Measurements from ENCODE around the gene PNPO. TPM values are rescaled to one million over a fixed set of nuclear protein-coding genes. Genes with fewer than 3 reads are reported as not detected.

Gene PNPO
- 34.1 and 37.0 TPM in 2 replicates for total RNA-seq

DNA sequence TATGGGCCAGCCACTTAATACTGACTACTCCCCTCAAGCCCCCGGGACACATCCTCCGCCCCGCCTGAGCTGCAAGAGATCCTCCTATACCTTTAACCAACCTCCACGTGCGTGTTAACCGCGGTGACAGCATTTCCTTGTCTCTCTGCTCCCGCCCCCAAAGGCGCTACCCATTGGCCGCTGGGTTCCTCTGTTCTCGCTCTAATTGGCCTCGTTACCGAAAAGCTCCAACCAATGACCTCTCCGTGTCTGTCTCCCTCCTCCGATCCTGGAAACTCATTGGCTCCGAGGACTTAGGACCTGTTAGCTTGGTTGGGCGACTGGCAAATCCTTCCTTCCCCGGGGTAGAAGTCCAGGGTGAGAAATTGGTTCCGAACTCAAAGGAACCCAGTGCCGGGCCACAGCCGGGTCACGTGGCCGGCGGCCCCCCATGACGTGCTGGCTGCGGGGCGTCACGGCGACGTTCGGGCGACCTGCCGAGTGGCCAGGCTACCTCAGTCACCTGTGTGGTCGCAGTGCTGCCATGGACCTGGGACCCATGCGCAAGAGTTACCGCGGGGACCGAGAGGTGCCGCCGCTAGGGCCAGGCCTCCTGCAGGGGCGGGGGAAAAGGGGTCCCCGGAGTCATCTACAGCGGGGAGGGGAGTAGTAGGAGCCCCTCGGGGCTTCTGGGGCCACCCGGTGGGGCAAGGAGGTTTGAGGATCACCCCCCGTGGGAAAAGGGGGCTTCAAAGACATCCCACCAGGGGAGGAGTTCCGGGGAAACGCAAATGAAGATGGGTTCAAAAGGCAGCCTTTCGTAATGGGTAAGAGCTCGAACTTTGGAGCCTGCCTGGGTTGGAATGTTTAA is at the start of gene PNPO:
PNPO (plus strand) TSS at position 326 of the 850 bp plus-strand sequence; CDS start at position 431, 105 bp downstream.
- intact Hi-C loops (cut with micrococcal nuclease), result loop anchor here (1.0 to 10.0 kb wide), 8 partner anchors 8 to 951 kb away; partner anchors contain the start of genes ATP5MC1, LRRC46, MRPL10 and NFE2L1

DNA sequence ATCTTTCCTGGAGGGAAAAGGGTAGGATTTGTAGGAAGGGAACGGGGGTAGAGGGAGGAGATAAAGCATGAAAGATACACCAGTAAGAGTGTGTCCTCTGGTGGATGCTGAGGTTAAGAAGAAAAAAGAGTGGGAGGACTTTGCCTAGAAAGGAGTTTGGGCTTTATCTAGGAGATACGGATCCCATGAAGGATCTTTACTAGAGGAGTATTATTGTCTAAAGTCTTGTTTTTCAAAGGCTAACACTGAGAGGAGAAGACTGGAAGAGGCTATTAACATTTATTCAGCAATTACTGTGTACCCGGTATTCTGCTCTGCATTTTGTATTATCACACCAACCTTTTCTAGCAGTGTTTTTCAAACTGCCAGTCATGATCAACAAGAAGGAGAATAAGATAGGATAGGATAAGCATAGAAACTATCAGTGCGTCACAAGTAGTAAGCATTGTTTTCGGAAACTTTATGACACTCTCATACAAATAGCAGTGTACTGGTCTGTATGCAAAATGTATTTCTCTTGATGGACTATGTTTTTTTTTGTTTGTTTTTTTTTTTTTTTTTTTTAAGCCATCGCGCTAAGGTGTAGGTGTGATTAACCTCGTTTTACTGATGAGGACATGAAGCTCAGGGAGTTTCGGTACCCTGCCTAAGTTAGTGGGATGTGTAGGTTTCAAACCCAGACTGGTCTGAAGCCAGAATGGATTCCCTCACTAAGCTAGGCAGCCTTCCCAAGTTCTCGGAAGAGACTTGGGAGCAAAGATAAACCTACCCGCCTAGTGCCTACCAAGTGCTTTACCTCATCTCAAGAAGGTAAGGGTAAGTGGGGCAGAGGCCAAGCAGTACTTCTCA is 46.6 kb upstream of the PNPO start:
- intact Hi-C loops (cut with micrococcal nuclease), result loop anchor here (1.0 to 5.0 kb wide), 7 partner anchors 53 to 1013 kb away; partner anchors contain the start of genes CDK5RAP3, KPNB1, LRRC46 and MRPL10

- intact Hi-C loops (cut with micrococcal nuclease), result loop anchor here (1.0 to 5.0 kb wide), 7 partner anchors 54 to 1012 kb away; partner anchors contain the start of genes CDK5RAP3, KPNB1, LRRC46 and MRPL10
Observed at GRCh38 chr17:47895347-47895855, 46.0 kb upstream of the PNPO start.

DNA sequence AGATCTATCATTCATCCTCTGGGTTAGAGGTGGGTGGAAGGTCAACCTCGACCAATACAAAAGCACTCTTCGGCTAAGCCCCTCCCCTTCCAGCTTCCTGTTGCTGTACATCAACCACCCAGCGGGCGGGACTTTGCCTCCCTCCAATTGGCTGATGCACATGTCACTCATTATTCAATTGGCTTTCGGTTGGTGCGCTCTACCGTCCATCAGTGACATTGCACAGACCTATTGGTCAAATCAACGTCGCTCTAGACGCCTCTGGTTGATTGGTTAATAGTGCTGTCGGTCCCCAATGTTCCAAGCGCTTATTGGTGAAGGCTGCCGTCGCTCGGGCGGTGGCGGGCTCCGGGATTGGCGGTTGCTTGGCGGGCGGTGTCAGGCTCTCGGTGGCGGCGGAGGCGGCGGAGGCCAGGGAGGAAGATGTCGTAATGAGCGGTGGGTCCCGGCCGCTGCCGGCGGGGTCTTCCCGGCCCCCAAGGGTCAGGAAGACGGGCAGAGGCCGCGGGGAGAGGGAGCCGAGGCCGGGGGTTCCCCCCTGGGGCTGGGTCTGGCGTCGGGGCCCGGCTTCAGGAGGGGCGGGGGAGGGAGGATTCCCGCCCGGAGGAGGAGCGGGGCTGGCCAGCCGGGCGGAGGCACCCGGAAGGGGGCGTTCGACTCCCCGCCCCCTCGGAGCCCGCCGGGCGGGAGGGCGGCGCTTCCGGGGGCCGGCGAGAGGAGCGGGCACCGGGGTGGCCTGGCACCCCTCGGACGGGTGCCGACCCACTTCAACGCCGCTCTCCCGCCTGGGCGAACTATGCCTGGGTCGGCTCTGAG is 45.3 kb upstream of the PNPO start, which contains the start of gene SP2:
SP2 (plus strand) TSS at position 381 of the 816 bp plus-strand sequence; CDS start at position 432, 51 bp downstream.
- intact Hi-C loops (cut with micrococcal nuclease), result loop anchor here (1.0 to 5.0 kb wide), 10 partner anchors 45 to 1011 kb away; partner anchors contain the start of genes CDK5RAP3, KPNB1, LRRC46 and MRPL10

- intact Hi-C loops (cut with micrococcal nuclease), result loop anchor here (1.0 to 5.0 kb wide), 4 partner anchors 44 to 1010 kb away; partner anchors contain the start of genes PNPO and UBE2Z
Observed at GRCh38 chr17:47896672-47897490, 44.5 kb upstream of the PNPO start.

- intact Hi-C loops (cut with micrococcal nuclease), result loop anchor here (2.0 to 5.0 kb wide), 3 partner anchors 51 to 1010 kb away; partner anchors contain the start of gene UBE2Z
Observed at GRCh38 chr17:47897561-47897960, 43.8 kb upstream of the PNPO start.

DNA sequence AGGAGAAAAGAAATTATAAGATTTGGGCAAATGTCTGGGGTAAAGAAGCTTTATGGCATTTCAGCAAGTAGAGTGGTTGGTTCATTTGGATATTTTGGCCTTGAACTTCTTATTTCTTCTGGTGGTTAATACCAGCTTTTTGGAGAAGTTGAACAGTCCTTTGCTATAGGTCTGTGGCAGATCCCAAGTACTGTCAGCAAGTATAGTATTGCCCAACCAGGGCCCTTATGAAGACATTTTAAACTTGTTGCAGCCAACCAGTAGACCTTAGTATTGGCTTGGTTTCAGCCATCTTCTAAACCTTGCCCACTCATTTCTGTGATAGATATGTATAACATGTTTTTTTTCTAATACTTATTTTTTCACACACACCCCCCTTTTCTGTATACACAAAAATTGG is 43.1 kb upstream of the PNPO start:
- intact Hi-C loops (cut with micrococcal nuclease), result loop anchor here (5.0 kb wide), 1 partner anchor 1009 kb away; the partner anchor contains the start of gene UBE2Z

DNA sequence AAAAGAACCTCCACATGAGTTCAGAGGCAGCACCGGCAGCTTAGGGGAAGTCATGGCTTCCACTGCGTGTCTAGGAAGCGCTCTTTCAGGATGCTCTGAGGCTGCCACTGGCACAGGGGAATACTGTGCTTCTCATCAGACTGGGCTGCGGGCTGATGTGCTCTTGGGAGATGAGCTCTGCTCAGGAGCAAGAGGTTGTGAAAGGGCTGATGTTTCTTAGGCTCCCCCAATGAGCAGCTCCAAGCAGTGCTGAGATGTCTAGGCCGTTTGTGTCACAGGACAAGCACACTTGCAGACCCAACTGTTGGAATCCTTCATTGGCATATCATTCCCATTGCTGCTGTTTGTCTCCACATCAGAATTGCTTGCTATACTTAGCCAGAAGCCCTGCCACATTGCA is 41.7 kb upstream of the PNPO start:
- intact Hi-C loops (cut with micrococcal nuclease), result loop anchor here (5.0 kb wide), 1 partner anchor 1008 kb away; the partner anchor contains the start of gene UBE2Z

- intact Hi-C loops (cut with micrococcal nuclease), result no loop called here
Observed at GRCh38 chr17:47901423-47901822, 39.9 kb upstream of the PNPO start.

- intact Hi-C loops (cut with micrococcal nuclease), result no loop called here
Observed at GRCh38 chr17:47902039-47902744, 39.2 kb upstream of the PNPO start.

GRCh38 chr17:47905221-47905733 is 36.1 kb upstream of the PNPO start:
- intact Hi-C loops (cut with micrococcal nuclease), result no loop called here

DNA sequence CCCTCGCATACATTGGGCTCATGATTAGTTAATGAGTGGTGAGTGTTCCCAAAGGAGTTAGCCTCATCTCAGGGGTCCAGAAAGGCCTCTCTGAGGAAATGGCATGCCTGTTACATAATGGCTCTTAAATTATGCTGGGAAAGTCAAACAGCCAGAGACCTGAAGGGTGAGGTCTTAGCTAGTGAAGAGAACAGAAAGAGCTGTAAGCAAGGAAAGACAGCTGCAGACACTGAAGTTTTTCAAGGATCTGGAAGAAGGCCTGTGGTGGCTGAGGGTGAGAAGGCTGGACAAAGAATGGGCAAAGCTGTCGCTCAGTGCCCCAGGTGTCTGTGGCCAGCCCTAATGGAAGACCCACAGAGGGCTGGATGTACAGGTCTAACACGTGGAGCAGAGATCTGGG is 34.9 kb upstream of the PNPO start:
- intact Hi-C loops (cut with micrococcal nuclease), result no loop called here

DNA sequence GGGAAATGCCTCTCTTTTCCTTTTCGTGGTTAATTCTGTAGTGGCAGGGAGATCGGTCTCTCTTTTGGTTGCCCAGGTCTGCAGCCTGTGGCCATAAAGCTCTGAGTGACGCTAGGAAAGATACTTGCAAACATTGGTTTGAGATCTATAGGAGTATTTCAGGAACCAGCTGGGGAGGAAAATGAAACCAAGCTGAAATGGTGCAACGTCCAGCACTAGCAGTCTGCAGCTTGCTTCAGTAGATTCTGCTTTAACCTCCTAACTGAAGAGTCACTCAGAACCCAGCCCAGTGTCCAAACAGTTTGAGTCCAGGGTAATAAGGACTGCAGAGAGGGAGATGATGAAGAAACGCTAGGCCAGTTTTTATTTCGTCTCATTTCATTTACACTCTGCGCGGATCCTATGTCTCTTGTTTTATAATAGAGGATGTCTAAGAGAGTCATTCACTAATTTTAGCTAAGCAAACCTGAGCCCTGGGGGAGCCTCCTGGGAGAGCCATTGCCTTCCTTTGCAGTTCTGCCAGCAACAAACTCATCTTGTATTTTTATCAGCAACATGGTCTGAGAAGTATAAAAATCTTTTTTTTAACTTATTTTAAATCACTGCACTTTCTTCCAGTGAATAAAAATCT is 33.3 kb upstream of the PNPO start:
- intact Hi-C loops (cut with micrococcal nuclease), result no loop called here

GRCh38 chr17:47913050-47913449 is 28.3 kb upstream of the PNPO start:
- intact Hi-C loops (cut with micrococcal nuclease), result no loop called here

- intact Hi-C loops (cut with micrococcal nuclease), result no loop called here
Observed at GRCh38 chr17:47914306-47914948, 26.9 kb upstream of the PNPO start.

DNA sequence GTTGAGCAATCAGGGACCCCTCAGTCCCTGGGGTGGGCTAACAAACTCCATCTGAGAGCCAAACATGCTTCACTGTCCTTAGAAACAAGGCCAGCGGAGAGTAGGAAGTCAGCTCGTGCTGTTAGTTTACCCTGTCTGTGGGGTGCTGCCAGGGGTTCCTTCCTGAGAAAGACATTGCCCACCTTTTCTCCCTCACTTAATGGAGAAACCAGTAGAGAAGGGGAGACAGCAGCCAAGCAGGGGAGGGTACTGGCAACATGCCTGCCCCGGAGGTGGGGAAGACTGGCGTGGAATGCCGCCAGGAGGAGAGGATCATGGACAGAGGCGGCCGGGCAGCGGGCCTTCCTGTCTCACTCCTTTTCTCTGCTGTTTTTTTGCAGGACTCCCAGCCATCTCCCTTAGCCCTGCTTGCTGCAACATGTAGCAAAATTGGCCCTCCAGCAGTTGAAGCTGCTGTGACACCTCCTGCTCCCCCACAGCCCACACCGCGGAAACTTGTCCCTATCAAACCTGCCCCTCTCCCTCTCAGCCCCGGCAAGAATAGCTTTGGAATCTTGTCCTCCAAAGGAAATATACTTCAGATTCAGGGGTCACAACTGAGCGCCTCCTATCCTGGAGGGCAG is 25.5 kb upstream of the PNPO start:
- intact Hi-C loops (cut with micrococcal nuclease), result no loop called here

Data from T-helper 1 cell treated with Interleukin-12 subunit alpha and Interleukin-12 subunit beta and Interleukin-4 antibody, amounts not matched to agents 30 ng/mL and 1 ng/mL, for 36 hours (primary cell).